Activated CD4-positive, alpha-beta T cell treated with anti-CD3 and anti-CD28 coated beads for 36 hours (primary cell): ENCODE data around the gene EEFSEC. TPM values are rescaled to one million over a fixed set of nuclear protein-coding genes. Genes with fewer than 3 reads are reported as not detected.
A peak's percentile ranks its signal among the peaks of the same experiment; 100 is the strongest.

Experiments
- ATAC-seq: fragments of 200-7000 bp; cut with Tn5 transposase; one replicate; pipeline ENCODE4 v1.10.0; 2021; ENCODE audit warnings: mild to moderate bottlenecking, moderate library complexity
- CTCF ChIA-PET: fragments of 350-600 bp; sonication (Branson Sonifier 250); formaldehyde crosslinking; loops from one replicate; lab custom pipeline; 2021; ENCODE audit warnings: antibody characterized with exemption; lab: Charles Lee
- POLR2A ChIA-PET: fragments of 350-600 bp; sonication (Branson Sonifier 250); formaldehyde crosslinking; loops from one replicate; lab custom pipeline; 2021; ENCODE audit warnings: antibody characterized with exemption, inconsistent platforms; lab: Charles Lee
- DNase-seq: peaks from one replicate; pipeline ENCODE4 v3.0.0-alpha.2; 2020
- H3K27ac Mint-ChIP-seq: one replicate; pipeline ENCODE4 v1.8.0; 2021; ENCODE audit warnings: mixed read lengths
- H3K27me3 Mint-ChIP-seq: one replicate; pipeline ENCODE4 v1.8.0; 2021; ENCODE audit warnings: mixed read lengths
- H3K36me3 Mint-ChIP-seq: one replicate; pipeline ENCODE4 v1.8.0; 2021; ENCODE audit warnings: low read depth, mixed read lengths
- H3K4me1 Mint-ChIP-seq: one replicate; pipeline ENCODE4 v1.8.0; 2021; ENCODE audit warnings: mixed read lengths
- H3K4me3 Mint-ChIP-seq: one replicate; pipeline ENCODE4 v1.8.0; 2021; ENCODE audit warnings: mild to moderate bottlenecking, moderate library complexity, mixed read lengths
- H3K9me3 Mint-ChIP-seq: one replicate; pipeline ENCODE4 v1.8.0; 2021; ENCODE audit warnings: low read depth, mixed read lengths
- intact Hi-C, 2 experiments: fragments of 100-400 bp; cut with DNase I in 1 of 2; cut with micrococcal nuclease in 1 of 2; formaldehyde crosslinking; loops; one replicate each; pipeline versions ENCODE4 v1.14.2 to v1.15.1; 2022 to 2024; cut with DNase I, micrococcal nuclease
- total RNA-seq, 2 experiments: library from RNA; stranded (reverse); gene quantifications; one replicate each; pipeline ENCODE4 v1.2.3, GENCODE V29; 2021

Gene EEFSEC
- total RNA-seq, 2 experiments from 2014 or later = 19.6 to 20.7 TPM

GRCh38 chr3:128364291-128364690, 211.0 kb downstream of the EEFSEC start:
- ATAC-seq (no peak), DNase-seq (no peak)
- H3K27me3 Mint-ChIP-seq = no peaks in the 10 kb centered on the region
- H3K27ac Mint-ChIP-seq = no peak overlapping the region
- ChIA-PET POLR2A (no interaction called here), CTCF (interaction anchor here (0.6 kb wide), 1 partner anchor 673 kb away, joined by 3 read pairs; no protein-coding TSS in a partner anchor)
- H3K4me1 Mint-ChIP-seq = no peaks in the 10 kb centered on the region
- no peaks in the 10 kb centered on the region for H3K9me3 Mint-ChIP-seq
- H3K36me3 Mint-ChIP-seq = peaks cover 5% of the 10 kb centered on the region
- intact Hi-C loops = no loop called here
- H3K4me3 Mint-ChIP-seq = no peak overlapping the region

GRCh38 chr3:128364808-128365360, 211.6 kb downstream of the EEFSEC start:
- Mint-ChIP-seq H3K4me3 (no peak overlapping the region), H3K36me3 (peaks cover 5% of the 10 kb centered on the region), H3K4me1 (no peaks in the 10 kb centered on the region), H3K27me3 (no peaks in the 10 kb centered on the region), H3K9me3 (no peaks in the 10 kb centered on the region), H3K27ac (no peak overlapping the region)
- DNase-seq = no peak
- ATAC-seq = no peak
- POLR2A ChIA-PET = no interaction called here
- CTCF ChIA-PET = no interaction called here
- intact Hi-C loops = no loop called here

GRCh38 chr3:128366136-128366535, 212.9 kb downstream of the EEFSEC start:
- Mint-ChIP-seq H3K9me3 (no peaks in the 10 kb centered on the region), H3K4me3 (no peak overlapping the region), H3K27ac (no peak overlapping the region), H3K36me3 (peaks cover 5% of the 10 kb centered on the region), H3K27me3 (no peaks in the 10 kb centered on the region), H3K4me1 (no peaks in the 10 kb centered on the region)
- DNase-seq (no peak), ATAC-seq (no peak)
- ChIA-PET CTCF (interaction anchor here (0.6 kb wide), 1 partner anchor 13 kb away, joined by 3 read pairs; no protein-coding TSS in a partner anchor), POLR2A (no interaction called here)
- intact Hi-C loops = no loop called here

GRCh38 chr3:128366652-128367051, 213.4 kb downstream of the EEFSEC start:
- H3K4me3 Mint-ChIP-seq = no peak overlapping the region
- ChIA-PET POLR2A (no interaction called here), CTCF (no interaction called here)
- no peak for DNase-seq
- intact Hi-C loops = no loop called here
- no peaks in the 10 kb centered on the region for H3K27me3 Mint-ChIP-seq
- H3K36me3 Mint-ChIP-seq = peaks cover 5% of the 10 kb centered on the region
- H3K4me1 Mint-ChIP-seq = no peaks in the 10 kb centered on the region
- H3K9me3 Mint-ChIP-seq = no peaks in the 10 kb centered on the region
- H3K27ac Mint-ChIP-seq = no peak overlapping the region
- ATAC-seq = no peak

- H3K9me3 Mint-ChIP-seq = no peaks in the 10 kb centered on the region
- POLR2A ChIA-PET = no interaction called here
Observed at GRCh38 chr3:128367221-128367620, 213.9 kb downstream of the EEFSEC start.

GRCh38 chr3:128367761-128368160, 214.5 kb downstream of the EEFSEC start:
- CTCF ChIA-PET = no interaction called here
- Mint-ChIP-seq H3K27ac (no peak overlapping the region), H3K4me3 (no peak overlapping the region), H3K9me3 (no peaks in the 10 kb centered on the region), H3K27me3 (no peaks in the 10 kb centered on the region), H3K4me1 (peaks cover 5% of the 10 kb centered on the region), H3K36me3 (peaks cover 4% of the 10 kb centered on the region)
- intact Hi-C loops = no loop called here
- POLR2A ChIA-PET = no interaction called here
- ATAC-seq (no peak), DNase-seq (no peak)

More at GRCh38 chr3:128367221-128367620, 213.9 kb downstream of the EEFSEC start:
- DNase-seq = no peak
- Mint-ChIP-seq H3K27me3 (no peaks in the 10 kb centered on the region), H3K4me3 (no peak overlapping the region), H3K36me3 (peaks cover 4% of the 10 kb centered on the region), H3K27ac (no peak overlapping the region), H3K4me1 (peaks cover 1% of the 10 kb centered on the region)
- CTCF ChIA-PET = no interaction called here
- intact Hi-C loops = no loop called here
- no peak for ATAC-seq

- no peaks in the 10 kb centered on the region for H3K9me3 Mint-ChIP-seq
- intact Hi-C loops = no loop called here
- H3K36me3 Mint-ChIP-seq = peaks cover 4% of the 10 kb centered on the region
- ChIA-PET POLR2A (no interaction called here), CTCF (interaction anchor here (0.6 kb wide), 1 partner anchor 12 kb away, joined by 3 read pairs; no protein-coding TSS in a partner anchor)
- H3K27ac Mint-ChIP-seq = no peak overlapping the region
- peaks cover 5% of the 10 kb centered on the region for H3K4me1 Mint-ChIP-seq
- no peak for ATAC-seq
- no peak overlapping the region for H3K4me3 Mint-ChIP-seq
- no peaks in the 10 kb centered on the region for H3K27me3 Mint-ChIP-seq
- DNase-seq = no peak
Observed at GRCh38 chr3:128368626-128369025, 215.3 kb downstream of the EEFSEC start.

GRCh38 chr3:128369121-128369703, 215.9 kb downstream of the EEFSEC start:
- POLR2A ChIA-PET = no interaction called here
- Mint-ChIP-seq H3K9me3 (no peaks in the 10 kb centered on the region), H3K27me3 (no peaks in the 10 kb centered on the region), H3K36me3 (peaks cover 4% of the 10 kb centered on the region), H3K4me1 (peaks cover 5% of the 10 kb centered on the region), H3K27ac (no peak overlapping the region), H3K4me3 (no peak overlapping the region)
- CTCF ChIA-PET = interaction anchor here (0.6 kb wide), 1 partner anchor 11 kb away, joined by 3 read pairs; no protein-coding TSS in a partner anchor
- intact Hi-C loops = no loop called here
- DNase-seq (no peak), ATAC-seq (no peak)

- ChIA-PET POLR2A (no interaction called here), CTCF (interaction anchor here (0.6 kb wide), 1 partner anchor 1695 kb away, joined by 3 read pairs; no protein-coding TSS in a partner anchor)
- Mint-ChIP-seq H3K4me1 (peaks cover 5% of the 10 kb centered on the region), H3K36me3 (peaks cover 4% of the 10 kb centered on the region), H3K9me3 (no peaks in the 10 kb centered on the region), H3K27me3 (no peaks in the 10 kb centered on the region), H3K27ac (no peak overlapping the region), H3K4me3 (no peak overlapping the region)
- intact Hi-C loops = no loop called here
- ATAC-seq = no peak
- no peak for DNase-seq
Observed at GRCh38 chr3:128369881-128370642, 216.8 kb downstream of the EEFSEC start.

- ChIA-PET POLR2A (interaction anchor here (0.7 kb wide), 1 partner anchor 1409 kb away, joined by 3 read pairs; no protein-coding TSS in a partner anchor), CTCF (no interaction called here)
- Mint-ChIP-seq H3K9me3 (no peaks in the 10 kb centered on the region), H3K36me3 (peaks cover 2% of the 10 kb centered on the region), H3K4me1 (peaks cover 5% of the 10 kb centered on the region), H3K27ac (peak overlapping the region; percentile 11), H3K27me3 (no peaks in the 10 kb centered on the region), H3K4me3 (no peak overlapping the region)
- intact Hi-C loops = no loop called here
- ATAC-seq = peak; percentile 74
- DNase-seq = no peak
Observed at GRCh38 chr3:128372281-128372680, 219.0 kb downstream of the EEFSEC start.

- ATAC-seq (peak; percentile 64), DNase-seq (peak; percentile 20)
- no peaks in the 10 kb centered on the region for H3K9me3 Mint-ChIP-seq
- ChIA-PET POLR2A (no interaction called here), CTCF (no interaction called here)
- peaks cover 5% of the 10 kb centered on the region for H3K4me1 Mint-ChIP-seq
- peaks cover 1% of the 10 kb centered on the region for H3K36me3 Mint-ChIP-seq
- H3K27me3 Mint-ChIP-seq = no peaks in the 10 kb centered on the region
- intact Hi-C loops = no loop called here
- peak overlapping the region; percentile 11 for H3K27ac Mint-ChIP-seq
- H3K4me3 Mint-ChIP-seq = no peak overlapping the region
Observed at GRCh38 chr3:128372707-128373533, 219.6 kb downstream of the EEFSEC start.
